Activated naive CD8-positive, alpha-beta T cell treated with anti-CD3 and anti-CD28 coated beads, Interleukin-2, amount 10 ng/mL, durations not matched to agents 7 days and 5 days (primary cell): ENCODE results near the gene TMEM222. TPM values are rescaled to one million over a fixed set of nuclear protein-coding genes. Genes with fewer than 3 reads are reported as not detected.
A peak's percentile ranks its signal among the peaks of the same experiment; 100 is the strongest.

Experiments used
- ATAC-seq: fragments of 150-1000 bp; cut with Tn5 transposase; one replicate; pipeline ENCODE4 v1.10.0; 2021; ENCODE audit warnings: low read depth, moderate library complexity
- POLR2A ChIA-PET: fragments of 350-600 bp; sonication (Branson Sonifier 250); formaldehyde crosslinking; loops from one replicate; lab custom pipeline; 2021; ENCODE audit warnings: antibody characterized with exemption; lab: Charles Lee
- DNase-seq: peaks from one replicate; pipeline ENCODE4 v3.0.0; 2021
- H3K27ac Mint-ChIP-seq: one replicate; pipeline ENCODE4 v1.8.0; 2022; ENCODE audit warnings: mild to moderate bottlenecking, mixed read lengths
- H3K27me3 Mint-ChIP-seq: one replicate; pipeline ENCODE4 v1.8.0; 2022; ENCODE audit warnings: mild to moderate bottlenecking, moderate library complexity, mixed read lengths
- H3K36me3 Mint-ChIP-seq: one replicate; pipeline ENCODE4 v1.8.0; 2021; ENCODE audit warnings: mild to moderate bottlenecking, mixed read lengths
- H3K4me1 Mint-ChIP-seq: one replicate; pipeline ENCODE4 v1.8.0; 2021; ENCODE audit warnings: mixed read lengths
- H3K4me3 Mint-ChIP-seq: one replicate; pipeline ENCODE4 v1.8.0; 2022; ENCODE audit warnings: mild to moderate bottlenecking, moderate library complexity, mixed read lengths
- H3K9me3 Mint-ChIP-seq: one replicate; pipeline ENCODE4 v1.8.0; 2021; ENCODE audit warnings: mixed read lengths
- total RNA-seq, 2 experiments: library from RNA; stranded (reverse); gene quantifications; one replicate each; pipeline ENCODE4 v1.2.3, GENCODE V29; 2021

The TMEM222 gene
- total RNA-seq, 2 experiments from 2014 or later = 35.8 to 40.4 TPM

GRCh38 chr1:27314737-27315136, 7.2 kb upstream of the TMEM222 start:
- no peaks in the 10 kb centered on the region for H3K9me3 Mint-ChIP-seq
- no peak for DNase-seq
- H3K4me3 Mint-ChIP-seq = no peak overlapping the region
- peaks cover 5% of the 10 kb centered on the region for H3K4me1 Mint-ChIP-seq
- POLR2A ChIA-PET = interaction anchor here (0.7 kb wide), 1 partner anchor 28 kb away, joined by 3 read pairs; no protein-coding TSS in a partner anchor
- no peaks in the 10 kb centered on the region for H3K36me3 Mint-ChIP-seq
- no peak for ATAC-seq
- peaks cover 15% of the 10 kb centered on the region for H3K27me3 Mint-ChIP-seq
- no peak overlapping the region for H3K27ac Mint-ChIP-seq

DNA sequence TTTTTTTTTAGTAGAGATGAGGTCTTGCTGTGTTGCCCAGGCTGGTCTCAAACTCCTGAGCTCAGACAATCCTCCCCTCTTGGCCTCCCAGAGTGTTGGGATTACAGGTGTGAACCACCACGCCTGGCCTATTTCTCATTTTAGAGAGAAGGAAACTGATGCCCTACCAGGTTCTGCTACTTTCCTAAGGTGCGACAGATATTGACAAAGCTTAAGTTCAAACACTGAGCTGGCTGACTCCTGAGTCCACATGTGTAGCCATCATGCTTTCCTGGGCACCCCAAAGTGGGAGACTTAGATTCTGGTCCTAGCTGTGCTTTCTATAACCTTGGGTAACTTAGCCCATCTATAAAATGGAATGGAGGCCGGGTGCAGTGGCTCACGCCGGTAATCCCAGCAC, 5.1 kb upstream of the TMEM222 start:
- H3K27ac Mint-ChIP-seq = no peak overlapping the region
- no peak for ATAC-seq
- POLR2A ChIA-PET = interaction anchor here (0.6 to 1.5 kb wide), 2 partner anchors 25 to 218 kb away, joined by 4 to 5 read pairs; partner anchors contain the start of gene SYTL1

GRCh38 chr1:27318136-27318535, 3.8 kb upstream of the TMEM222 start:
- Mint-ChIP-seq H3K27ac (peak overlapping the region; percentile 51), H3K27me3 (peaks cover 11% of the 10 kb centered on the region), H3K4me1 (peaks cover 11% of the 10 kb centered on the region), H3K4me3 (no peak overlapping the region), H3K36me3 (peaks cover 3% of the 10 kb centered on the region), H3K9me3 (no peaks in the 10 kb centered on the region)
- DNase-seq (no peak), ATAC-seq (no peak)
- POLR2A ChIA-PET = interaction anchor here (1.0 kb wide), 1 partner anchor 14 kb away, joined by 4 read pairs; no protein-coding TSS in a partner anchor

More for the DNA sequence above, 5.1 kb upstream of the TMEM222 start:
- Mint-ChIP-seq H3K4me3 (no peak overlapping the region), H3K27me3 (peaks cover 15% of the 10 kb centered on the region), H3K36me3 (no peaks in the 10 kb centered on the region), H3K9me3 (no peaks in the 10 kb centered on the region), H3K4me1 (peaks cover 8% of the 10 kb centered on the region)
- no peak for DNase-seq

DNA sequence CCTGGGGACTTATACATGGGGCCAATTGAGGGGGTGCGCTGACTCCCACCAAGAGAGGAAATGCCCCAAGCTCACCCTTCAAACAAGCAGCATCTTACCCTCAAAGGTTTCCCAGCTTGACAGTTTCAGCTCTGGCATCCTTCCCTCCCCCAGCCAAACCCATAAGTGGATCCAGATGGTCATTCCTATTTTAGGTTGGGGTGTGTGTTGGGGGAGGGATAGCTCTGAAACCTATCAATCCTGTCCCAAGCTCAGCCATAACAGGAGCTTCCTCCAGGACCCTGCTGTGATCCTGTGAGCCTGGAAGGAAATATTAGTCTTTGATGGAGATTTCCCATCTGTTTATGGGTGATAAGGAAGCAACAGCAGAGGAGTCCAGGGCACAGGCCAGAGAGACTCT, 3.4 kb upstream of the TMEM222 start:
- peaks cover 4% of the 10 kb centered on the region for H3K36me3 Mint-ChIP-seq
- no peaks in the 10 kb centered on the region for H3K9me3 Mint-ChIP-seq
- H3K27ac Mint-ChIP-seq = no peak overlapping the region
- no peak overlapping the region for H3K4me3 Mint-ChIP-seq
- peaks cover 11% of the 10 kb centered on the region for H3K27me3 Mint-ChIP-seq
- H3K4me1 Mint-ChIP-seq = peaks cover 14% of the 10 kb centered on the region
- no peak for ATAC-seq
- DNase-seq = no peak
- POLR2A ChIA-PET = interaction anchor here (0.7 to 1.0 kb wide), 2 partner anchors 14 to 31 kb away, joined by 3 to 4 read pairs; no protein-coding TSS in a partner anchor

DNA sequence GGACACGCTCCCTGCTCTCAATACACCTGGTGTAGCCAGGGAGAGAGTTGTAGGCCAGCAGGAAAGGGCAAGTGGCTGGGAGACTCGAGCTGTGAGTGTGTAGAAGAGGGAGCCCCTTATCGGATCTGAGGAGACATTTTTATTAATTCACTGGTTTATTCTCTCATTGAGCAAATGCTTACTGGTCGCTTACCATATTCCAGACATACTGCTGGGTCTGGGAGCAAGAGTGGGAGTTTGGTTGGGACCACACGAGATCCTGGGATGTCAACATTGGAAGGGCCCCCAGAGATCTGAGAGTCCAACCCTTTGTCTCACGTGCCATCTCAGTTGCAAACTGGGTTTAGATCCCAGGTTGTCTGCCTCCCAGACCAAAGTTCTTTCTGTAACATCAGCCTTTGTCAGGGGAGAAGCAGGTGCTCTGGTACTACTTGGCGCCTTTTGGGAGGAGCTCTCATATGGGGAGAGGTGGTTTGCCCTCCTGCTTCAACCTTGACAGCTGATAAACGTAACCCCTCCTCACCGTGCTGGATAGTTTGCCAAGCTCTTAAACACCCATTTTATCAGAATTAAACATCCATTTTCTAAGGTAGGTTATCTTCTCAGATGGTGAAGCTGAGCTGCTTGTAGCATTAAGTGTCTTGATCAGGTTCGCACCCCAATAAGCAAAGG, 742 bp downstream of the TMEM222 start:
- DNase-seq = no peak
- POLR2A ChIA-PET = interaction anchor here (0.6 to 1.4 kb wide), 7 partner anchors 13 to 340 kb away, joined by 3 to 14 read pairs (median 4); partner anchors contain the start of gene SYTL1
- peak overlapping the region; percentile 98 for H3K4me3 Mint-ChIP-seq

GRCh38 chr1:27325286-27325685, 3.3 kb downstream of the TMEM222 start:
- no peak for DNase-seq
- peaks cover 27% of the 10 kb centered on the region for H3K4me1 Mint-ChIP-seq
- no peak overlapping the region for H3K27ac Mint-ChIP-seq
- no peak overlapping the region for H3K4me3 Mint-ChIP-seq
- peaks cover 13% of the 10 kb centered on the region for H3K36me3 Mint-ChIP-seq
- POLR2A ChIA-PET = no interaction called here
- H3K9me3 Mint-ChIP-seq = no peaks in the 10 kb centered on the region
- no peak for ATAC-seq
- no peaks in the 10 kb centered on the region for H3K27me3 Mint-ChIP-seq

More for the DNA sequence above, 742 bp downstream of the TMEM222 start:
- Mint-ChIP-seq H3K27me3 (peaks cover 4% of the 10 kb centered on the region), H3K9me3 (no peaks in the 10 kb centered on the region), H3K27ac (peak overlapping the region; percentile 89), H3K36me3 (peaks cover 13% of the 10 kb centered on the region), H3K4me1 (peaks cover 26% of the 10 kb centered on the region)
- ATAC-seq = no peak

DNA sequence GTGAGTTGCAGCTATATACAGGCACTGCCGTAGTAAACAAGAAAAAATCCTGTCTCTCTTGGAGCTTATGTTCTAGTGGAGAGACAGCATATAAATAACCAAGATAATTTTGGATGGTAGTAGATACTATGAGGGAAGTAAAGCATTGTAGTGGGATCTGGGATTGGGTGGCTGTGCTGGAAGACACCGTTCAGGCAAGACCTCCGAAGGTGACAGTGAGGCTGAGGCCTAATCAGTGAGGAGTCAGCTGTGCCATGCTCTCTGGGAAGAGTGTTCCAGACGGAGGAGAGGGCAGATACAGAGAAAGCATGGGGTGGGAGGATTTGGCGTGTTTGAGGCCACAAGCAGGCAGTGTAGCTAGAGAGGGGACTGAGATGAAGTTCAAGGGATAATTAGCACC, 6.0 kb downstream of the TMEM222 start:
- no peaks in the 10 kb centered on the region for H3K9me3 Mint-ChIP-seq
- H3K27me3 Mint-ChIP-seq = no peaks in the 10 kb centered on the region
- H3K4me1 Mint-ChIP-seq = peaks cover 33% of the 10 kb centered on the region
- H3K36me3 Mint-ChIP-seq = peaks cover 9% of the 10 kb centered on the region
- ATAC-seq (no peak), DNase-seq (no peak)
- POLR2A ChIA-PET = interaction anchor here (0.6 kb wide), 1 partner anchor 173 kb away, joined by 4 read pairs; the partner anchor contains the start of gene SLC9A1
- peak overlapping the region; percentile 1 for H3K27ac Mint-ChIP-seq
- H3K4me3 Mint-ChIP-seq = no peak overlapping the region

- peaks cover 18% of the 10 kb centered on the region for H3K4me1 Mint-ChIP-seq
- peak overlapping the region; percentile 28 for H3K27ac Mint-ChIP-seq
- H3K4me3 Mint-ChIP-seq = no peak overlapping the region
- ATAC-seq = no peak
- POLR2A ChIA-PET = no interaction called here
- DNase-seq = no peak
- H3K36me3 Mint-ChIP-seq = peaks cover 3% of the 10 kb centered on the region
- H3K27me3 Mint-ChIP-seq = no peaks in the 10 kb centered on the region
- H3K9me3 Mint-ChIP-seq = no peaks in the 10 kb centered on the region
These were observed 8.8 kb downstream of the TMEM222 start for GRCh38 chr1:27330786-27331185.

DNA sequence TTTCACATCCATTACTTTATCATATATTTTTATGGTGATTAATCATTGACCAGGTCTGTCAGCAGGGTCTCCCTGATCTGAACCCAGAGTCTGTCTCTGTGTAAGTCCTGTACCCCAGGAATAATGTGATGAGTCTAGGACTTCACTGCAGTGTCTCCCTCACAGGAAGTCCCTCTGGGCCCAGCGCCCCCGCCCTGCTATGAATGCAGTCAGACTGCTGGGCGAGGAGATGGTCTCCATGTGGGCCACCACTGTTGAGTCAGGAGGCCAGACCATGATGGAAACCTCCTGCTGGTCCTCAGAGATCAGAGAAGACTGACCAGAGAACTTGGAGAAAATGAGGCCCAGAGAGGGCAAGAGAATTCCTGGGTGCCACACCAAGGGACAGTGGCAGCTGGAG, 9.5 kb downstream of the TMEM222 start:
- peaks cover 6% of the 10 kb centered on the region for H3K36me3 Mint-ChIP-seq
- H3K4me3 Mint-ChIP-seq = no peak overlapping the region
- POLR2A ChIA-PET = no interaction called here
- no peaks in the 10 kb centered on the region for H3K27me3 Mint-ChIP-seq
- no peak for ATAC-seq
- DNase-seq = no peak
- H3K9me3 Mint-ChIP-seq = no peaks in the 10 kb centered on the region
- peak overlapping the region; percentile 45 for H3K27ac Mint-ChIP-seq
- peaks cover 18% of the 10 kb centered on the region for H3K4me1 Mint-ChIP-seq

GRCh38 chr1:27331922-27332321, 10.0 kb downstream of the TMEM222 start:
- peaks cover 9% of the 10 kb centered on the region for H3K36me3 Mint-ChIP-seq

DNA sequence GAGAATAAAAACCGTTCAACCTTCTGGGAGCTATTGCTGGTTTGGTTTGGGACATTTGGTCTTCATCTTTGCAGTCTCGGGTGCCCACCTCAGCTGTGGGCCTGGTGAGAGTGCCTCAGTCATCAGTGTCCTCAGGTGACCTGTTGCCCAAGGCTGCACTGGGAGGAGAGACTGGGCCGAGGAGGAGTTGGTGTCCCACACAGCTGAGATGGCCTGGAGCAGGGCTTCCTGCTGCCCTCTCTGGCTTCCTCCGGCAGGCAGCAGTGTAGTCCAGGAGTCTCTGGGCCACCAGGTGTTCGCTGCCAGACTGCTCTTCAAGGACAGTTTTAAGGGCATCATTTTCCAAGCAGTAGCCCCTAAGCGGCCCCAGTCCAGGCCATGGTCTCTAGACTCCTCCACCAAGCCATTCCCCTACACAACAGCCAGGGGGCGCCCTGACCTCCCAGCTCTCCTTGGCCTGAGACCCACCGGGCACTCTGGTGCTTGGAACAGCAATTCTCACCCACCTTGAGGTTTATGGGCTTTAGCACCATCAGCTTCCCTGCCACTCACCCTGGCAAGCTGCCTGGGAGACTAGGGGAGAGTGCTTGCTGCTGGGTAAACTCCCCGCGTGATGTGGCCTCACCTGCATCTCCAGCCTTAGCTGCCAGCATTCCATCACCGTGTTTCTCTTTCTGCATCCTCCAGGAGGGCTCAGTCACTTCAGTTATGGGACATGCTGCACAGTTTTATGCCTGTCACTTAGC, 10.7 kb downstream of the TMEM222 start:
- peaks cover 18% of the 10 kb centered on the region for H3K4me1 Mint-ChIP-seq
- ATAC-seq = peak; percentile 79
- H3K9me3 Mint-ChIP-seq = no peaks in the 10 kb centered on the region
- H3K27ac Mint-ChIP-seq = peak overlapping the region; percentile 57
- POLR2A ChIA-PET = interaction anchor here (0.7 to 1.2 kb wide), 6 partner anchors 8 to 98 kb away, joined by 3 to 4 read pairs (median 4); no protein-coding TSS in a partner anchor
- no peak overlapping the region for H3K4me3 Mint-ChIP-seq
- H3K36me3 Mint-ChIP-seq = peaks cover 9% of the 10 kb centered on the region
- no peaks in the 10 kb centered on the region for H3K27me3 Mint-ChIP-seq
- DNase-seq = peak; percentile 73

More at GRCh38 chr1:27331922-27332321, 10.0 kb downstream of the TMEM222 start:
- no peak for ATAC-seq
- H3K27ac Mint-ChIP-seq = peak overlapping the region; percentile 34
- H3K4me1 Mint-ChIP-seq = peaks cover 18% of the 10 kb centered on the region
- H3K27me3 Mint-ChIP-seq = no peaks in the 10 kb centered on the region
- POLR2A ChIA-PET = interaction anchor here (0.7 to 1.0 kb wide), 5 partner anchors 9 to 99 kb away, joined by 3 to 4 read pairs (median 4); no protein-coding TSS in a partner anchor
- no peak overlapping the region for H3K4me3 Mint-ChIP-seq
- H3K9me3 Mint-ChIP-seq = no peaks in the 10 kb centered on the region
- no peak for DNase-seq

GRCh38 chr1:27333717-27334279, 11.8 kb downstream of the TMEM222 start:
- no peak overlapping the region for H3K27ac Mint-ChIP-seq
- ATAC-seq (no peak), DNase-seq (no peak)
- peaks cover 14% of the 10 kb centered on the region for H3K4me1 Mint-ChIP-seq
- H3K27me3 Mint-ChIP-seq = no peaks in the 10 kb centered on the region
- H3K4me3 Mint-ChIP-seq = no peak overlapping the region
- peaks cover 9% of the 10 kb centered on the region for H3K36me3 Mint-ChIP-seq
- no peaks in the 10 kb centered on the region for H3K9me3 Mint-ChIP-seq
- POLR2A ChIA-PET = interaction anchor here (1.2 kb wide), 1 partner anchor 24 kb away, joined by 4 read pairs; no protein-coding TSS in a partner anchor
